Measurements from ENCODE around the gene RASAL2. TPM values are rescaled to one million over a fixed set of nuclear protein-coding genes. Genes with fewer than 3 reads are reported as not detected.

RASAL2 gene
- polyA plus RNA-seq, 1 experiment, result 27.7 TPM

DNA sequence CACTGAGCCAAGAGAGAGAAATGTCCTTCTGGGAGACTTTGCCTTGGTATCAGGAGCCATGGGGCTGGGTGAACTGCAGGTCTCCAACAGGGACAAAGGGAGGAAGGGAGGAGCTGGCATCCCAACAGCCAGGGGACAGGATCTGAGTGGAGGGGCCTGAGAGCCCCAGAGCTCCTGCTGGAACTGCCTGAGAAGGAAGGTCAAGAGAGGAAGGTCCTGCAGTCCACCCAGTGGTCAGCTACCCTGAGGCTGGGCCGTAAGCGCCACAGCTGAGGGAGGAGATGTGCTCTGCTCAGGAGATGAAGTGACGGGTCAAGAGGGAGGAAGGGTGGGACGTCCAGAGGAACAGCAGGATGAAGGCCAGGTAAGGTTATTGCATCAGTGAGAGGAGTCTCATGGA lies 410.4 kb downstream of the RASAL2 start:
- Histone ChIP-seq H3K36me3 (ENCODE audit: control insufficient read depth, insufficient read depth, low read length) (no peaks in the 10 kb centered on the region), H3K4me3 (ENCODE audit: low read depth, low read length) (no peak overlapping the region), H3K27me3 (ENCODE audit: control insufficient read depth, insufficient read depth, low read length) (0 out of 2 replicates have a peak, but pooled peaks cover 1% of the 10 kb centered on the region)
- no peak for DNase-seq (ENCODE audit: low read depth)
- ChIA-PET CTCF (interaction anchor here (0.6 to 8.5 kb wide), 6 partner anchors 10 to 211 kb away, joined by 3 to 91 read pairs (median 4); partner anchors contain the start of gene TEX35), POLR2A (no interaction called here)
- TF ChIP-seq, protein P1, sequence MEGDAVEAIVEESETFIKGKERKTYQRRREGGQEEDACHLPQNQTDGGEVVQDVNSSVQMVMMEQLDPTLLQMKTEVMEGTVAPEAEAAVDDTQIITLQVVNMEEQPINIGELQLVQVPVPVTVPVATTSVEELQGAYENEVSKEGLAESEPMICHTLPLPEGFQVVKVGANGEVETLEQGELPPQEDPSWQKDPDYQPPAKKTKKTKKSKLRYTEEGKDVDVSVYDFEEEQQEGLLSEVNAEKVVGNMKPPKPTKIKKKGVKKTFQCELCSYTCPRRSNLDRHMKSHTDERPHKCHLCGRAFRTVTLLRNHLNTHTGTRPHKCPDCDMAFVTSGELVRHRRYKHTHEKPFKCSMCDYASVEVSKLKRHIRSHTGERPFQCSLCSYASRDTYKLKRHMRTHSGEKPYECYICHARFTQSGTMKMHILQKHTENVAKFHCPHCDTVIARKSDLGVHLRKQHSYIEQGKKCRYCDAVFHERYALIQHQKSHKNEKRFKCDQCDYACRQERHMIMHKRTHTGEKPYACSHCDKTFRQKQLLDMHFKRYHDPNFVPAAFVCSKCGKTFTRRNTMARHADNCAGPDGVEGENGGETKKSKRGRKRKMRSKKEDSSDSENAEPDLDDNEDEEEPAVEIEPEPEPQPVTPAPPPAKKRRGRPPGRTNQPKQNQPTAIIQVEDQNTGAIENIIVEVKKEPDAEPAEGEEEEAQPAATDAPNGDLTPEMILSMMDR (IDR thresholded peaks at IDR 0.05; ENCODE audit: insufficient read depth, low read depth, low read length), result no peak

DNA sequence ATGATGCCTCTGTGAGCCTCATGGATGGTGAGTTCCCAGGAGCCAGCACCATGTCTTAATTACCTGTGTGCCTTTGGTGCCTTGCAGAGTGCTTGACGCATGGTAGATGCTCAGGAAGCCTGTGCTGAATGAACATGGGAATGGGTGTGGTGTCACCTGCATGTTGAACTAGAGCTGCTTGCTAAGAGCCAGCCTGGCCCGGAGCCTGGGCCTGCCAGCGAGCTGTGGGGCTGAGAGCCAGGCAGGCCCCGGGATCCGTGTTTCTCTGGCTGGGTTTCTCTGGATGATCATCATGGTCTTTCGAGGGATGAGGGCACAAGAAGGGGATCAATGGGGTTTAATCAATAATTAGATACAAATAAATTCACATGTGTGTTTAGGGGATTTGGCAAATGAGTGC lies 412.3 kb downstream of the RASAL2 start:
- TF ChIP-seq, protein P1 (IDR thresholded peaks at IDR 0.05; ENCODE audit: insufficient read depth, low read depth, low read length), result no peak
- H3K27me3 ChIP-seq (ENCODE audit: control insufficient read depth, insufficient read depth, low read length), result 0 out of 2 replicates have a peak, but pooled peaks cover 1% of the 10 kb centered on the region
- no peak overlapping the region for H3K4me3 ChIP-seq (ENCODE audit: low read depth, low read length)
- POLR2A ChIA-PET, result interaction anchor here (0.6 to 0.7 kb wide), 2 partner anchors 162 to 879 kb away, joined by 3 read pairs; no protein-coding TSS in a partner anchor
- DNase-seq (ENCODE audit: low read depth), result no peak
- no peaks in the 10 kb centered on the region for H3K36me3 ChIP-seq (ENCODE audit: control insufficient read depth, insufficient read depth, low read length)
- CTCF ChIA-PET, result interaction anchor here (0.6 to 3.7 kb wide), 8 partner anchors 11 to 496 kb away, joined by 3 to 17 read pairs (median 4); no protein-coding TSS in a partner anchor

- no peak for DNase-seq (ENCODE audit: low read depth)
- Histone ChIP-seq H3K27me3 (ENCODE audit: control insufficient read depth, insufficient read depth, low read length) (0 out of 2 replicates have a peak, but pooled peaks cover 1% of the 10 kb centered on the region), H3K36me3 (ENCODE audit: control insufficient read depth, insufficient read depth, low read length) (no peaks in the 10 kb centered on the region), H3K4me3 (ENCODE audit: low read depth, low read length) (no peak overlapping the region)
- POLR2A ChIA-PET, result no interaction called here
- TF ChIP-seq, protein P1 (IDR thresholded peaks at IDR 0.05; ENCODE audit: insufficient read depth, low read depth, low read length), result no peak
- CTCF ChIA-PET, result interaction anchor here (0.6 to 3.7 kb wide), 5 partner anchors 12 to 496 kb away, joined by 3 to 17 read pairs (median 3); no protein-coding TSS in a partner anchor
Measured at GRCh38 chr1:178506669-178507068, 412.8 kb downstream of the RASAL2 start.

DNA sequence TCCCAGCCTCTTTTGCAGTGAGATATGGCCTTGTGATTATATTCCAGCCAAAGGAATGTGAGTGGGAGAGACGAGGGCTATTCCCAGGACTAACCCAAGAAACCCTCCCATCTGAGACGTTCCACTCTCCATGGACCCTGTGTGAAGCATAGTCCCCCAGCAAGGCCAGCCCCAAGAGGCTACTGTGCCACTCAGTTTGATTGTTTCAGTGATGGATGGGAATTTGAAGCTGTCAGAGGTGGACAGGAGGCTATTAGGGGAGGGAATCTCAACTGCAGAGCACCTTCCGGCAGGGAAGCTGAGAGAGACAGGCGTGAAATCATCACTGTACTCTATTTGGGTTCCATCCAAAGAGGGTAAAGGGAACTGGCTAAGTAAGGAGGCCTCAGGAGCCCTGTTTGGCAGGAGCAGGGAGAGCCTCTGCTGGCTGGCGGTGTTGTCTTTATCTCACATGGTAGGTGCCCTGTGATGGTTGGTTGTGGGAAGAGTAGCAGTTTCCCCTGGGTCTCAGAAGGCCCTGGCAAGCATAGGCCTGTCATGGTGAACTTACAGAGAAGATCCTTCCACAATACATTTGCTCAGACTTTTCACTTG lies 415.6 kb downstream of the RASAL2 start:
- no peak for DNase-seq (ENCODE audit: low read depth)

DNA sequence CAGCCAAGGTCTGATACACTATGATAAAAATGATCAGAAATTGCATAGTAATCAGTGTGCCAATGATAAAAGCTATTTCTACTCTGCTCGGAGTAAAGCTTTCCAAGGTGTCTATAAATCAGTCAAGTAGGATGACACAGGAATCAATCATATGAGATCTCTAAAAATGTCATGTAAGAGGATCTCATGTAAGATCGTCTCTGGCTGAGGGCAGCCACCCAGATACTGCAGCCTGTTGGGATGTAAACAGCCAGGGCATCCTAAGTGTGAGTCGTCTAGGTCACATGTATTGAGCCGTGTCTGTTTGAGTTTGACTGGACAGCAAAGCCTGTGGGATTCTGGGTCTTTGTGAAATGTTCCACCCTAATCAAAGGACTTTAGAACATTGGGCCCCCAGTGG lies 416.3 kb downstream of the RASAL2 start:
- no peak for DNase-seq (ENCODE audit: low read depth)
- Histone ChIP-seq H3K4me3 (ENCODE audit: low read depth, low read length) (no peak overlapping the region), H3K36me3 (ENCODE audit: control insufficient read depth, insufficient read depth, low read length) (no peaks in the 10 kb centered on the region), H3K27me3 (ENCODE audit: control insufficient read depth, insufficient read depth, low read length) (no peaks in the 10 kb centered on the region)
- ChIA-PET CTCF (interaction anchor here (0.7 to 1.3 kb wide), 2 partner anchors 9 to 33 kb away, joined by 3 to 4 read pairs; no protein-coding TSS in a partner anchor), POLR2A (no interaction called here)
- TF ChIP-seq, protein P1 (IDR thresholded peaks at IDR 0.05; ENCODE audit: insufficient read depth, low read depth, low read length), result no peak

More for the DNA sequence above, 415.6 kb downstream of the RASAL2 start:
- Histone ChIP-seq H3K4me3 (ENCODE audit: low read depth, low read length) (no peak overlapping the region), H3K36me3 (ENCODE audit: control insufficient read depth, insufficient read depth, low read length) (no peaks in the 10 kb centered on the region), H3K27me3 (ENCODE audit: control insufficient read depth, insufficient read depth, low read length) (no peaks in the 10 kb centered on the region)
- POLR2A ChIA-PET, result no interaction called here
- CTCF ChIA-PET, result interaction anchor here (0.7 to 1.3 kb wide), 3 partner anchors 9 to 34 kb away, joined by 3 to 4 read pairs (median 3); no protein-coding TSS in a partner anchor
- TF ChIP-seq, protein P1 (IDR thresholded peaks at IDR 0.05; ENCODE audit: insufficient read depth, low read depth, low read length), result no peak
